ENCODE measurements around the gene MTHFD1L.
"Not testable (repeated sequence)": the region's sequence is repeated elsewhere in the genome, so short reads cannot be mapped to it uniquely, and the experiment has no call there.

MTHFD1L gene

DNA sequence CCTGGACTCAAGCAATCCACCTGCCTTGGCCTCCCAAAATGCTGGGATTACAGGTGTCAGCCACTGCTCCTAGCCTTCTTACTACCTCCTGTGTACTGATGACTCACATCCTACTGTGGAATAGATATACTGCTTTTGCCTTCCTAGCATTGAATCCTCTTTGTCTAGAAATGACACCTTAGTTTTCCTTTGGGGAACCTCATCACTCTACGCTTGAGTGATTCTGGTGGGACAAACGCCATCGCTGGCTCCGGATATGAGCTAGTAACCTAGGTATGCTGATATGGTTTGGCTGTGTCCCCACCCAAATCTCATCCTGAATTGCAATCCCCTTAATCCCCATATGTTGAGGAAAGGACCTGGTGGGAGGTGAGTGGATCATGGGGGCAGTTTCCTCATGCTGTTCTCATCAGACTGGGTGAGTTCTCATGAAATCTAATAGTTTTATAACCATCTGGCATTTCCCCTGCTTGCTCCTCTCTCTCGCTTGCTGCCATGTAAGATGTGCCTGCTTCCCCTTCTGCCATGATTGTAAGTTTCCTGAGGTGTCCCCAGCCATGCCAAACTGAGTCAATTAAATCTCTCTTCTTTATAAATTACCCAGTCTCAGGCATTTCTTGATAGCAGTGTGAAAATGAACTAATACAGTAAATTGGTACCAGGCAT lies 261.8 kb downstream of the MTHFD1L start:
- H3K27ac ChIP-seq (ENCODE audit: low read length); DNase-seq (ENCODE audit: low read depth, low spot score); H3K36me3 ChIP-seq (ENCODE audit: control insufficient read depth, insufficient read depth, low read length); H3K27me3 ChIP-seq (ENCODE audit: control insufficient read depth, insufficient read depth, low read length); H3K9me3 ChIP-seq (ENCODE audit: control insufficient read depth, insufficient read depth, low read length); H3K4me3 ChIP-seq (ENCODE audit: low read length); H3K4me1 ChIP-seq (ENCODE audit: control insufficient read depth, insufficient read depth, low read length): not testable (repeated sequence)
- WGBS (ENCODE audit: insufficient coverage, insufficient read length) = no CpG with 5 or more reads among the region's 5 CpGs

DNA sequence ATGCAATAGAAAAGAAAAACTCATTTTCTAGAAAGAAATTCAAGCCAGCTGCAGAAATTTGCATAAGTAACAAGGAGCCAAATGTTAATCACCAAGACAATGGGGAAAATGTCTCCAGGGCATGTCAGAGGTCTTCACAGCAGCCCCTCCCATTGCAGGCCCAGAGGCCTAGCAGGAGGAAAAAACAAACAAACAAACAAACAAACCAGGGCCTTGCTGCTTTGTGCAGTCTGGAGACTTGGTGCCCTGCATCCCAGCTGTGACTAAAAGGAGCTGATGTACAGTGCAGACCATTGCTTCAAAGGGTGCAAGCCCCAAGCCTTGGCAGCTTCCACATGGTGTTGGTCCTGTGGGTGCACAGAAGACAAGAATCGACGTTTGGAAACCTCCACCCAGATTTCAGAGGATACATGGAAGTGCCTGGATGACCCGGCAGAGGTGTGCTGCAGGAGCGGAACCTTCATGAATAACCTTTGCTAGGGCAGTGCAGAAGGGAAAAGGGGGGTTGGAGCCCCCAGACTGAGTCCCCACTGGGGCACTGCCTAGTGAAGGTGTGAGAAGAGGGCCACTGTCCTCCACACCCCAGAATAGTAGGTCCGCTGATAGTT lies 263.4 kb downstream of the MTHFD1L start:
- Histone ChIP-seq H3K4me3 (ENCODE audit: low read length) (no peak overlapping the region), H3K4me1 (ENCODE audit: control insufficient read depth, insufficient read depth, low read length) (no peaks in the 10 kb centered on the region; the same call in 1 of the 2 replicates), H3K9me3 (ENCODE audit: control insufficient read depth, insufficient read depth, low read length) (no peaks in the 10 kb centered on the region), H3K36me3 (ENCODE audit: control insufficient read depth, insufficient read depth, low read length) (no peaks in the 10 kb centered on the region), H3K27ac (ENCODE audit: low read length) (no peak overlapping the region), H3K27me3 (ENCODE audit: control insufficient read depth, insufficient read depth, low read length) (no peaks in the 10 kb centered on the region)
- no peak for DNase-seq (ENCODE audit: low read depth, low spot score)
- no CpG with 5 or more reads among the region's 5 CpGs for WGBS (ENCODE audit: insufficient coverage, insufficient read length)

DNA sequence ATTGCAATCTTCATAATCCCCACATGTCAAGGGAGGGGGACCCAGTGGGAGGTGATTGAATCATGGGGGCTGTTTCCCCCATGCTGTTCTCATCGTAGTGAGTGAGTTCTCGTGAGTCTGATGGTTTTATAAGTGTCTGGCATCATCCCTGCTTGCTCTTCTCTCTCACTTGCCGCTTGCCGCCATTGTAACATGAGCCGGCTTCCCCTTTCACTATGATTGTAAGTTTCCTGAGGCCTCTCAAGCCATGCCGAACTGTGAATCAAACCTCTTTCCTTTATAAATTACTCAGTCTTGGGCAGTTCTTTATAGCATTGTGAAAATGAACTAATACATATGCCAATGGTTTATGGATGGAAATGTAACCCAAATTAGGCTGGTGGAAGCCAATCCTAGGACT lies 264.8 kb downstream of the MTHFD1L start:
- no peaks in the 10 kb centered on the region for H3K27me3 ChIP-seq (ENCODE audit: control insufficient read depth, insufficient read depth, low read length)
- H3K36me3 ChIP-seq (ENCODE audit: control insufficient read depth, insufficient read depth, low read length) = no peaks in the 10 kb centered on the region
- no peaks in the 10 kb centered on the region for H3K9me3 ChIP-seq (ENCODE audit: control insufficient read depth, insufficient read depth, low read length)
- no peaks in the 10 kb centered on the region; the same call in 1 of the 2 replicates for H3K4me1 ChIP-seq (ENCODE audit: control insufficient read depth, insufficient read depth, low read length)
- no peak overlapping the region for H3K4me3 ChIP-seq (ENCODE audit: low read length)
- WGBS (ENCODE audit: insufficient coverage, insufficient read length) = no CpG with 5 or more reads among the region's 6 CpGs
- no peak overlapping the region for H3K27ac ChIP-seq (ENCODE audit: low read length)
- no peak for DNase-seq (ENCODE audit: low read depth, low spot score)

- no peak overlapping the region for H3K27ac ChIP-seq (ENCODE audit: low read length)
- H3K27me3 ChIP-seq (ENCODE audit: control insufficient read depth, insufficient read depth, low read length) = no peaks in the 10 kb centered on the region
- H3K4me3 ChIP-seq (ENCODE audit: low read length) = no peak overlapping the region
- no peak for DNase-seq (ENCODE audit: low read depth, low spot score)
- no peaks in the 10 kb centered on the region for H3K36me3 ChIP-seq (ENCODE audit: control insufficient read depth, insufficient read depth, low read length)
- no peaks in the 10 kb centered on the region for H3K9me3 ChIP-seq (ENCODE audit: control insufficient read depth, insufficient read depth, low read length)
- no CpG with 5 or more reads among the region's 3 CpGs for WGBS (ENCODE audit: insufficient coverage, insufficient read length)
- H3K4me1 ChIP-seq (ENCODE audit: control insufficient read depth, insufficient read depth, low read length) = no peaks in the 10 kb centered on the region; the same call in 1 of the 2 replicates
Measured at GRCh38 chr6:151131324-151132007, 266.0 kb downstream of the MTHFD1L start.

GRCh38 chr6:151136141-151136755 lies 270.7 kb downstream of the MTHFD1L start:
- Histone ChIP-seq H3K4me1 (ENCODE audit: control insufficient read depth, insufficient read depth, low read length) (no peaks in the 10 kb centered on the region), H3K4me3 (ENCODE audit: low read length) (no peak overlapping the region), H3K36me3 (ENCODE audit: control insufficient read depth, insufficient read depth, low read length) (no peaks in the 10 kb centered on the region), H3K27me3 (ENCODE audit: control insufficient read depth, insufficient read depth, low read length) (no peaks in the 10 kb centered on the region), H3K27ac (ENCODE audit: low read length) (no peak overlapping the region), H3K9me3 (ENCODE audit: control insufficient read depth, insufficient read depth, low read length) (no peaks in the 10 kb centered on the region)
- WGBS (ENCODE audit: insufficient coverage, insufficient read length) = no CpG with 5 or more reads among the region's 12 CpGs
- no peak for DNase-seq (ENCODE audit: low read depth, low spot score)

- H3K4me3 ChIP-seq (ENCODE audit: low read length) = no peak overlapping the region
- H3K27ac ChIP-seq (ENCODE audit: low read length) = no peak overlapping the region
- DNase-seq (ENCODE audit: low read depth, low spot score) = no peak
- no peaks in the 10 kb centered on the region for H3K27me3 ChIP-seq (ENCODE audit: control insufficient read depth, insufficient read depth, low read length)
- no CpG with 5 or more reads among the region's 6 CpGs for WGBS (ENCODE audit: insufficient coverage, insufficient read length)
- H3K36me3 ChIP-seq (ENCODE audit: control insufficient read depth, insufficient read depth, low read length) = no peaks in the 10 kb centered on the region
- no peaks in the 10 kb centered on the region for H3K4me1 ChIP-seq (ENCODE audit: control insufficient read depth, insufficient read depth, low read length)
- no peaks in the 10 kb centered on the region for H3K9me3 ChIP-seq (ENCODE audit: control insufficient read depth, insufficient read depth, low read length)
Measured at GRCh38 chr6:151137542-151137941, 272.0 kb downstream of the MTHFD1L start.

DNA sequence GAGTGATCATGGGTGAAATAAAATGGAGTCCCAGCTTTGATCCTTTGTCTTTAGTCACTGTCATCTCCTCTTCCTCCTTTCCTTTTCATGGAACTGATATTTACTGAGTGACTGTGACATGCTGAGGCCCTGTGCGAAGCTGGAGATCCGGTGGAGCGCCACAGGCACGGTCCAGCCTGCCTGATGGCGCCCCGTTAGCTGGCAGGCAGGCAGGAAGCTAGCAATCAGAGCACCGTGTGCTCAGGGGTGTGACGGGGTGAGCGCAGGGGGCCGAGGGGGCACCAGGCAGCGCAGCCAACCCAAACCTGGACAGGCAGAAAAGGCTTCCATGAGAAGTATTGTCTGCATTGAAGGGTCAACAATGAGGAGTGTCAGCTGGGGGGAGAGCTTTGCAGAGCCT lies 274.0 kb downstream of the MTHFD1L start:
- DNase-seq (ENCODE audit: low read depth, low spot score) = no peak
- Histone ChIP-seq H3K27ac (ENCODE audit: low read length) (no peak overlapping the region), H3K9me3 (ENCODE audit: control insufficient read depth, insufficient read depth, low read length) (no peaks in the 10 kb centered on the region), H3K36me3 (ENCODE audit: control insufficient read depth, insufficient read depth, low read length) (no peaks in the 10 kb centered on the region), H3K4me1 (ENCODE audit: control insufficient read depth, insufficient read depth, low read length) (no peaks in the 10 kb centered on the region; the same call in 1 of the 2 replicates), H3K27me3 (ENCODE audit: control insufficient read depth, insufficient read depth, low read length) (no peaks in the 10 kb centered on the region), H3K4me3 (ENCODE audit: low read length) (no peak overlapping the region)
- no CpG with 5 or more reads among the region's 11 CpGs for WGBS (ENCODE audit: insufficient coverage, insufficient read length)

- Histone ChIP-seq H3K4me1 (ENCODE audit: control insufficient read depth, insufficient read depth, low read length) (no peaks in the 10 kb centered on the region; the same call in 1 of the 2 replicates), H3K27me3 (ENCODE audit: control insufficient read depth, insufficient read depth, low read length) (no peaks in the 10 kb centered on the region), H3K27ac (ENCODE audit: low read length) (no peak overlapping the region), H3K9me3 (ENCODE audit: control insufficient read depth, insufficient read depth, low read length) (no peaks in the 10 kb centered on the region), H3K36me3 (ENCODE audit: control insufficient read depth, insufficient read depth, low read length) (no peaks in the 10 kb centered on the region), H3K4me3 (ENCODE audit: low read length) (no peak overlapping the region)
- no peak for DNase-seq (ENCODE audit: low read depth, low spot score)
- no CpG with 5 or more reads among the region's 3 CpGs for whole genome bisulfite sequencing (ENCODE audit: insufficient coverage, insufficient read length)
Measured at GRCh38 chr6:151140767-151141166, 275.3 kb downstream of the MTHFD1L start.

GRCh38 chr6:151141685-151142084 lies 276.2 kb downstream of the MTHFD1L start:
- no peak overlapping the region for H3K4me3 ChIP-seq (ENCODE audit: low read length)
- no peak overlapping the region for H3K27ac ChIP-seq (ENCODE audit: low read length)
- no peaks in the 10 kb centered on the region for H3K27me3 ChIP-seq (ENCODE audit: control insufficient read depth, insufficient read depth, low read length)
- H3K4me1 ChIP-seq (ENCODE audit: control insufficient read depth, insufficient read depth, low read length) = no peaks in the 10 kb centered on the region; the same call in 1 of the 2 replicates
- no peaks in the 10 kb centered on the region for H3K9me3 ChIP-seq (ENCODE audit: control insufficient read depth, insufficient read depth, low read length)
- no CpG with 5 or more reads among the region's 5 CpGs for WGBS (ENCODE audit: insufficient coverage, insufficient read length)
- no peaks in the 10 kb centered on the region for H3K36me3 ChIP-seq (ENCODE audit: control insufficient read depth, insufficient read depth, low read length)
- DNase-seq (ENCODE audit: low read depth, low spot score) = no peak

GRCh38 chr6:151142676-151143075 lies 277.2 kb downstream of the MTHFD1L start:
- Histone ChIP-seq H3K27me3 (ENCODE audit: control insufficient read depth, insufficient read depth, low read length) (no peaks in the 10 kb centered on the region), H3K4me1 (ENCODE audit: control insufficient read depth, insufficient read depth, low read length) (no peaks in the 10 kb centered on the region; the same call in 1 of the 2 replicates), H3K4me3 (ENCODE audit: low read length) (no peak overlapping the region), H3K27ac (ENCODE audit: low read length) (no peak overlapping the region), H3K9me3 (ENCODE audit: control insufficient read depth, insufficient read depth, low read length) (no peaks in the 10 kb centered on the region), H3K36me3 (ENCODE audit: control insufficient read depth, insufficient read depth, low read length) (no peaks in the 10 kb centered on the region)
- WGBS (ENCODE audit: insufficient coverage, insufficient read length) = no CpG with 5 or more reads among the region's 5 CpGs
- DNase-seq (ENCODE audit: low read depth, low spot score) = no peak
